ENCODE data around the gene ARMCX2. TPM values are rescaled to one million over a fixed set of nuclear protein-coding genes. Genes with fewer than 3 reads are reported as not detected.
"Not testable (repeated sequence)": the region's sequence is repeated elsewhere in the genome, so short reads cannot be mapped to it uniquely, and the experiment has no call there.

ARMCX2 gene
- total RNA-seq, 2 experiments from 2014 or later, result 3.6 to 4.4 TPM

DNA sequence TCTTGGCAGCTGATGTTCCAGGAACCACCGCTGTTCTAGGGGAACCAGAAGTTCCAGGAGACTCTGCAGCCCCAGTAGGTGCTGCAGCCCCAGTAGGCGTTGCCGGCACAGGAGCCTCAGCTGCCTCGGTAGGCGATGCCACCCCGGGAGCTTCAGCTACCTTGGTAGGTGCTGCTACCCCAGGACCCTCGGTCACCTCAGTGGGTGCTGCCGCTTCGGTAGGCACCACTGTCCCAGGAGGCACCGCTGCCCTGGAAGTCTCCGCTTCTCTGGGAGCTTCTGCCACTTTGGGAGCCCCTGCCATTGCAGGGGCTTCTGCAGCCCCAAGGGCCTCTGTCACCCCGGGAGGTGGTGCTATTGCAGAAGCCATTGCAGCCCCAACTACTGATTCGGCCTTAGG lies 2.8 kb downstream of the ARMCX2 start:
- Mint-ChIP-seq H3K27me3 (ENCODE audit: low read depth) (peaks cover 7% of the 10 kb centered on the region), H3K36me3 (ENCODE audit: low read depth) (peaks cover 2% of the 10 kb centered on the region), H3K9me3 (ENCODE audit: insufficient read depth) (no peaks in the 10 kb centered on the region), H3K4me3 (no peak overlapping the region), H3K27ac (no peak overlapping the region), H3K4me1 (ENCODE audit: low read depth) (peaks cover 21% of the 10 kb centered on the region)
- CTCF ChIA-PET, result no interaction called here
- ATAC-seq (no peak), DNase-seq (no peak)
- POLR2A ChIA-PET, result interaction anchor here (0.8 kb wide), 1 partner anchor 266 kb away, joined by 3 read pairs; the partner anchor contains the start of gene RPL36A

DNA sequence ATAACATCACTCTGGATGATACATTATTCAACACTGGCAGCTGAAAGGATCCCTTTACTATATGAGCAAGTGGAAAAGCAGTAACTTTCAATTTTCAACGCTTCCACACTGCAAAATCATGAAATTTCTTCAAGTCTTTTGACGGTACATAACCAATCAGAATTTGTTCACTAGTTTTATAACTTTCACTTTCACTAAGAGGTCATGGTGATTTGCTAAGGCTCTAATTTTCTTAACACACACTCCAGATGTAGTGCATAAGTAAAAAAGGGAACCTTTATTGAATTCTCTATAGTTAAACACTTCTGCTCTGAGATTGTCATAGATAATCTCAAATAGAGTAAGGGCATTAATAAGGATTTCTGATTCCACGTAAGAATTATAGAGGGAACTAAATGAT lies 4.1 kb downstream of the ARMCX2 start:
- DNase-seq (no peak), ATAC-seq (peak; percentile 56)
- Mint-ChIP-seq H3K4me1 (ENCODE audit: low read depth) (peaks cover 21% of the 10 kb centered on the region), H3K27me3 (ENCODE audit: low read depth) (no peaks in the 10 kb centered on the region), H3K27ac (peak overlapping the region; percentile 46), H3K36me3 (ENCODE audit: low read depth) (peaks cover 2% of the 10 kb centered on the region), H3K4me3 (peak overlapping the region; percentile 49), H3K9me3 (ENCODE audit: insufficient read depth) (no peaks in the 10 kb centered on the region)
- ChIA-PET CTCF (no interaction called here), POLR2A (no interaction called here)

DNA sequence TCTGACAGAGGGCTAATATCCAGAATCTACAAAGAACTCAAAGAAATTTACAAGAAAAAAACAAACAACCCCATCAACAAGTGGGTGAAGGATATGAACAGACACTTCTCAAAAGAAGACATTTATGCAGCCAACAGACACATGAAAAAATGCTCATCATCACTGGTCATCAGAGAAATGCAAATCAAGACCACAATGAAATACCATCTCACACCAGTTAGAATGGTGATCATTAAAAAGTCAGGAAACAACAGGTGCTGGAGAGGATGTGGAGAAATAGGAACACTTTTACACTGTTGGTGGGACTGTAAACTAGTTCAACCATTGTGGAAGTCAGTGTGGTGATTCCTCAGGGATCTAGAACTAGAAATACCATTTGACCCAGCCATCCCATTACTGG lies 11.9 kb downstream of the ARMCX2 start:
- DNase-seq; H3K27ac Mint-ChIP-seq; ATAC-seq; POLR2A ChIA-PET; H3K36me3 Mint-ChIP-seq (ENCODE audit: low read depth); H3K4me3 Mint-ChIP-seq; H3K9me3 Mint-ChIP-seq (ENCODE audit: insufficient read depth); H3K4me1 Mint-ChIP-seq (ENCODE audit: low read depth); CTCF ChIA-PET; H3K27me3 Mint-ChIP-seq (ENCODE audit: low read depth): not testable (repeated sequence)

GRCh38 chrX:101642093-101642492 lies 17.6 kb downstream of the ARMCX2 start:
- Mint-ChIP-seq H3K4me3 (no peak overlapping the region), H3K36me3 (ENCODE audit: low read depth) (no peaks in the 10 kb centered on the region), H3K27me3 (ENCODE audit: low read depth) (no peaks in the 10 kb centered on the region), H3K27ac (no peak overlapping the region), H3K9me3 (ENCODE audit: insufficient read depth) (no peaks in the 10 kb centered on the region), H3K4me1 (ENCODE audit: low read depth) (no peaks in the 10 kb centered on the region)
- ATAC-seq, result no peak
- CTCF ChIA-PET, result no interaction called here
- POLR2A ChIA-PET, result no interaction called here
- no peak for DNase-seq

GRCh38 chrX:101639583-101639982 lies 20.1 kb downstream of the ARMCX2 start:
- H3K27ac Mint-ChIP-seq, result no peak overlapping the region
- POLR2A ChIA-PET, result no interaction called here
- no peak overlapping the region for H3K4me3 Mint-ChIP-seq
- H3K9me3 Mint-ChIP-seq (ENCODE audit: insufficient read depth), result no peaks in the 10 kb centered on the region
- CTCF ChIA-PET, result no interaction called here
- no peaks in the 10 kb centered on the region for H3K27me3 Mint-ChIP-seq (ENCODE audit: low read depth)
- no peaks in the 10 kb centered on the region for H3K36me3 Mint-ChIP-seq (ENCODE audit: low read depth)
- ATAC-seq (no peak), DNase-seq (no peak)
- no peaks in the 10 kb centered on the region for H3K4me1 Mint-ChIP-seq (ENCODE audit: low read depth)

DNA sequence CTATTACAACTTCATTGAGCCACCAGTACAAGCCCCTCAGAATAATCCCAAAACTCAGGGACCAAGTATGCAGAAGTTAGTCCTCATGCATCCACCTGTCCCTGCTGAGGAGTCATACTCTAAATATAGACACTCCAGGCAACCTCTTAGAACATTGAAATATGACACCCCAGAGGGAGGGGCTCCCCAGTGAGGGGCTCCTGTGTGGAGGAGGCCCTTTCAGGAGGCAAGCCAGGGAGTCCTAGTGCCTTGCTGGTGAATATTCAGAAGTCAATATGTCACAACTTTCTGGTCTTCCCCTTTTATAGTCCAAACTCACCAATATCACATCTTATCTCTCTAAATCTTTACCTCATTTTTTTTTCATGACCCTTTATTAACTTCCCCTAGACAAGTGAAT lies 40.3 kb downstream of the ARMCX2 start:
- no peaks in the 10 kb centered on the region for H3K27me3 Mint-ChIP-seq (ENCODE audit: low read depth)
- ChIA-PET POLR2A (no interaction called here), CTCF (no interaction called here)
- no peaks in the 10 kb centered on the region for H3K9me3 Mint-ChIP-seq (ENCODE audit: insufficient read depth)
- ATAC-seq (no peak), DNase-seq (no peak)
- peaks cover 31% of the 10 kb centered on the region for H3K4me1 Mint-ChIP-seq (ENCODE audit: low read depth)
- no peak overlapping the region for H3K27ac Mint-ChIP-seq
- no peak overlapping the region for H3K4me3 Mint-ChIP-seq
- peaks cover 12% of the 10 kb centered on the region for H3K36me3 Mint-ChIP-seq (ENCODE audit: low read depth)

DNA sequence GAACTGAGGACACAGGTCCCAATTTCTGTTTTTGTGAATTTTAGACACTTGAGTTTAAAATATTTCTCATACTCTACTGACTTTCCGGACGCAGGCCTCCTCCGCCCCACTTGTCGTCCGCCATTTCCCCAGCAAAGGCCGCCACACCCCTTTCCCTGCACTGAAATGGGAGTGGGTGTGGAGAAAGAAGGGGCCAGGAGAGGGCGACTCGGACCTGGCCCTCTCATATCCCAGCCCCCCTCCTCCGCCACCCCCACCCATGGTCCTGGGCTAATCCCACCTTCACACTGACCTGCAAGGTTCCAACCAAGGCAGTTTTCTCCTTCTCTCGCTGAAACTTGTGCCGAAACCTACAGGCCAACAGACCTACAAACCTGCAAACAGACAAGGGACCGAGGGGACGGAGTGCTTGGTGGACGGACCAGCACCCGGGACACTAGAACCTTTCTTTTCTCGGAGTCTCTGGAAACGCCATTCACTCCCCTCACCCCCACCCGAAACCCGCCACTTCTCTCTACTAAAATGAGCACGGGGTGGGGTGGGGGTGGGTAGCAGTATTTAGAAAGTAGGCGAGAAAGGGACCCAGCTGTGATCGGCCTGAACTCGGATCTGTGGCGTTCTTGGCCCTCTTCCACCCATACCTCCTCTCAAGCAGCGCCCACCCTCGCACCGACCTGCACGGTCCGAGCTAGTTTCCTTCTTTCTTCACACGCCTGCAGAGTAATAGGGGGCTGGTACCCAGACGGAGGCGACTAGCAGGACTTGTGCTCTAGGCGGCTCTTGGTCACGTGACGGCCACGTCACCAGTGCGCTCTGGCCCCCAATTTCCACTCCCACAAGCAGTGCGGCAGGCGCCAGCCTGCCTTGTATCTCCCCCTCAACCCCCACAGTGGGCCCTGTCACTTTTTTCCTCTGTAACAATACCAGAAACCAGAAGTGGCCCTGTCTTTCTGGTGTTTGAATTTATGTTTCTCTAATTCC lies 42.1 kb downstream of the ARMCX2 start, which contains the start of gene ARMCX6:
Gene ARMCX6, minus strand, starts transcription at position 790 of the 981 bp plus-strand sequence. CDS start 1,380 bp downstream, outside the sequence.
- ATAC-seq, result peak; percentile 95
- H3K36me3 Mint-ChIP-seq (ENCODE audit: low read depth), result peaks cover 6% of the 10 kb centered on the region
- H3K27me3 Mint-ChIP-seq (ENCODE audit: low read depth), result no peaks in the 10 kb centered on the region
- H3K27ac Mint-ChIP-seq, result peak within 1 kb of the TSS; percentile 88
- POLR2A ChIA-PET, result no interaction called here
- peak; percentile 83 for DNase-seq
- H3K4me3 Mint-ChIP-seq, result peak within 1 kb of the TSS; percentile 86
- CTCF ChIA-PET, result interaction anchor here (0.5 kb wide), 1 partner anchor 200 kb away, joined by 3 read pairs; no protein-coding TSS in a partner anchor
- no peaks in the 10 kb centered on the region for H3K9me3 Mint-ChIP-seq (ENCODE audit: insufficient read depth)
- peaks cover 23% of the 10 kb centered on the region for H3K4me1 Mint-ChIP-seq (ENCODE audit: low read depth)

- POLR2A ChIA-PET, result no interaction called here
- peaks cover 3% of the 10 kb centered on the region for H3K27me3 Mint-ChIP-seq (ENCODE audit: low read depth)
- CTCF ChIA-PET, result no interaction called here
- no peak overlapping the region for H3K27ac Mint-ChIP-seq
- no peak for ATAC-seq
- H3K36me3 Mint-ChIP-seq (ENCODE audit: low read depth), result no peaks in the 10 kb centered on the region
- no peak for DNase-seq
- H3K9me3 Mint-ChIP-seq (ENCODE audit: insufficient read depth), result no peaks in the 10 kb centered on the region
- H3K4me3 Mint-ChIP-seq, result no peak overlapping the region
- no peaks in the 10 kb centered on the region for H3K4me1 Mint-ChIP-seq (ENCODE audit: low read depth)
Observed at GRCh38 chrX:101605728-101606127, 53.9 kb downstream of the ARMCX2 start.

Other genes with a start within 250 kb of the ARMCX2 start
- 1 to 10 TPM; 1.2 to 1.5 TPM for gene ARMCX4, start 174.4 kb downstream of the ARMCX2 start, total RNA-seq
- gene ARMCX1, start 109.3 kb downstream of the ARMCX2 start, total RNA-seq, result under 1 TPM in 1 of 2 experiments, not detected in 1; 0.18 TPM
- 10 to 100 TPM; 37.9 to 38.4 TPM for gene ARMCX6, start 41.9 kb downstream of the ARMCX2 start, total RNA-seq
- 10 to 100 TPM; 18.4 to 21.6 TPM for gene ARMCX3, start 36.7 kb downstream of the ARMCX2 start, total RNA-seq

Data from activated CD8-positive, alpha-beta T cell treated with anti-CD3 and anti-CD28 coated beads, Interleukin-2, amount 10 ng/mL, durations not matched to agents 7 days and 5 days (primary cell).